Spleen (tissue), 11 donors: ENCODE data around the gene JADE2. TPM values are rescaled to one million over a fixed set of nuclear protein-coding genes. Genes with fewer than 3 reads are reported as not detected.
A peak's percentile ranks its signal among the peaks of the same experiment; 100 is the strongest.
"Not testable (repeated sequence)": the region's sequence is repeated elsewhere in the genome, so short reads cannot be mapped to it uniquely, and the experiment has no call there.

Source experiments
- DNase-seq: peaks from one replicate; pipeline ENCODE4 v3.0.0-alpha.2; 2020
- H3K27ac ChIP-seq, 8 donors: fragments of 200-600 bp; sonication (generic) in 7 of 8; 1 replicate in 4 of 8; 2 replicates in 4 of 8; pipeline versions ENCODE4 v1.5.0 to v1.8.0; 2016 to 2021; ENCODE audit warnings: inconsistent platforms in 4 of 8, mild to moderate bottlenecking in 4 of 8, moderate library complexity in 1 of 8
- H3K27me3 ChIP-seq, 7 donors: fragments of 200-600 bp; sonication (generic) in 6 of 7; replicated peaks in 1 of 7; 1 replicate in 4 of 7; 2 replicates in 3 of 7; pipeline versions ENCODE4 v1.5.0 to v1.8.0; 2016 to 2021; ENCODE audit warnings: inconsistent platforms in 3 of 7, mild to moderate bottlenecking in 1 of 7
- H3K36me3 ChIP-seq, 6 donors: fragments of 200-600 bp; sonication (generic) in 5 of 6; 1 replicate in 4 of 6; 2 replicates in 2 of 6; pipeline versions ENCODE4 v1.5.0 to v1.8.0; 2016 to 2021; ENCODE audit warnings: inconsistent platforms in 2 of 6
- H3K4me1 ChIP-seq, 6 donors: fragments of 200-600 bp; sonication (generic) in 5 of 6; 1 replicate in 3 of 6; 2 replicates in 3 of 6; pipeline versions ENCODE4 v1.5.0 to v1.8.0; 2016 to 2021; ENCODE audit warnings: inconsistent platforms in 3 of 6
- H3K4me3 ChIP-seq, 8 donors: fragments of 200-600 bp; sonication (generic) in 7 of 8; 1 replicate in 4 of 8; 2 replicates in 4 of 8; pipeline versions ENCODE4 v1.5.0 to v1.8.0; 2016 to 2021; ENCODE audit warnings: inconsistent platforms in 4 of 8, mild to moderate bottlenecking in 4 of 8, moderate library complexity in 2 of 8
- H3K9me3 ChIP-seq, 8 donors: fragments of 200-600 bp; sonication (generic) in 7 of 8; 1 replicate in 4 of 8; 2 replicates in 4 of 8; pipeline versions ENCODE4 v1.5.0 to v1.8.0; 2016 to 2021; ENCODE audit warnings: inconsistent platforms in 4 of 8
- POLR2A ChIP-seq, 3 donors: fragments of 450-650 bp; IDR thresholded peaks; one replicate each; pipeline ENCODE4 v1.5.1; 2017; ENCODE audit warnings: antibody characterized with exemption in 3 of 3, mild to moderate bottlenecking in 1 of 3
- POLR2AphosphoS5 ChIP-seq, 3 donors: sonication (generic); formaldehyde crosslinking; IDR thresholded peaks; one replicate each; pipeline ENCODE4 v1.5.1; 2017; ENCODE audit warnings: antibody characterized with exemption in 3 of 3
- WGBS, 5 donors: extraction: QIAGEN DNeasy Blood & Tissue Kit in 3 of 5; methylation state at CpG; one replicate each; pipeline versions ENCODE4 v1.1.5 to v1.1.7; 2013 to 2018; 5-methylcytosine and 5-hydroxymethylcytosine counted together
- intact Hi-C: fragments of 100-400 bp; cut with DNase I; formaldehyde crosslinking; loops from one replicate; pipeline ENCODE4 v1.15.0; 2023; ENCODE audit warnings: low total_unique reads
- polyA plus RNA-seq, 3 donors: library from polyadenylated mRNA; stranded (reverse); fragments of 200-250 nt; gene quantifications; one replicate each; pipeline ENCODE4 v1.2.1, GENCODE V29; 2013
- total RNA-seq, 7 donors: library from RNA; depleted of rRNA in 3 of 7; stranded (reverse); fragments of >200 nt in 3 of 7; fragmentation: NEBNext Ultra II Directional in 4 of 7; extraction: Animal tissue kit (Norgen Biotek cat#: 25700) in 4 of 7; gene quantifications; one replicate each; pipeline versions ENCODE4 v1.1.0 to v1.2.1, GENCODE V29; 2016 to 2021
- TF ChIP-seq, protein P1 (sequence below), 11 experiments: fragments of 200-600 bp in 7 of 11; fragments of 450-650 bp in 4 of 11; sonication (generic) in 4 of 11; IDR thresholded peaks in 8 of 11; conservative IDR thresholded peaks in 3 of 11; 1 replicate in 7 of 11; 2 replicates in 4 of 11; pipeline versions ENCODE4 v1.4.0 to v1.8.0; 2016 to 2021; ENCODE audit warnings: antibody characterized with exemption in 11 of 11, inconsistent platforms in 4 of 11, mild to moderate bottlenecking in 1 of 11
- donor health status: healthy with polysubstance abuse.
- donor health status: DM: no; HTN: no; CAD: no; lungs with moderate emphysema.
- donor health status: DM: no; HTN: no; CAD: no.
- donor health status: Bipolar disorder and iron deficiency.
- donor health status: healthy.
- donor health status: DM: no; HTN: no; CAD: no.
- donor health status: DM: yes; HTN: yes; CAD: no.

The JADE2 gene
- total and polyA plus RNA-seq, 10 donors, result 12.3 to 131 (median 94.3) TPM

DNA sequence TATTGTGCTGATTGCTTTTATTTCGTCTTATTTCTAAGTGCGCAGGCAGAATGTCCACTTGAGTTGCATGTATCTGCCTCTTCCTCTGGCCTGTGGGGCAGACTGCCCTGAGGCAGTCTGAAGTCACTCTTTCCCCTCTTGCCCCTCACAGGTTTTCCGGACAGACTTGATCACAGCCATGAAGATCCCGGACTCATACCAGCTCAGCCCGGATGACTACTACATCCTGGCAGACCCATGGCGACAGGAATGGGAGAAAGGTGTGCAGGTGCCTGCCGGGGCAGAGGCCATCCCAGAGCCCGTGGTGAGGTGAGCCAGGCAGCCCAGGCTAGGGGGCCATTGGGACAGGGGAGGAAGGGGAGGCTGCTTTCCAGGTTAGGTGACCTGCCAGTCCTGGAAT is 26.4 kb downstream of the JADE2 start:
- 89 to 98% (median 90%) methylated on average over 8 of the region's 8 CpGs for WGBS, 5 donors
- H3K4me1 ChIP-seq, result peaks cover 48 to 100% (median 82%) of the 10 kb centered on the region in 6 donors
- no peak for DNase-seq
- peaks cover 4 to 91% (median 27%) of the 10 kb centered on the region in 6 donors for H3K36me3 ChIP-seq
- H3K4me3 ChIP-seq, result no peak overlapping the region
- no peaks in the 10 kb centered on the region for H3K9me3 ChIP-seq
- intact Hi-C loops, result no loop called here
- no peaks in the 10 kb centered on the region for H3K27me3 ChIP-seq
- H3K27ac ChIP-seq, result peak overlapping the region in 2 of 8 donors; percentile 42 to 77
- TF ChIP-seq, protein P1, sequence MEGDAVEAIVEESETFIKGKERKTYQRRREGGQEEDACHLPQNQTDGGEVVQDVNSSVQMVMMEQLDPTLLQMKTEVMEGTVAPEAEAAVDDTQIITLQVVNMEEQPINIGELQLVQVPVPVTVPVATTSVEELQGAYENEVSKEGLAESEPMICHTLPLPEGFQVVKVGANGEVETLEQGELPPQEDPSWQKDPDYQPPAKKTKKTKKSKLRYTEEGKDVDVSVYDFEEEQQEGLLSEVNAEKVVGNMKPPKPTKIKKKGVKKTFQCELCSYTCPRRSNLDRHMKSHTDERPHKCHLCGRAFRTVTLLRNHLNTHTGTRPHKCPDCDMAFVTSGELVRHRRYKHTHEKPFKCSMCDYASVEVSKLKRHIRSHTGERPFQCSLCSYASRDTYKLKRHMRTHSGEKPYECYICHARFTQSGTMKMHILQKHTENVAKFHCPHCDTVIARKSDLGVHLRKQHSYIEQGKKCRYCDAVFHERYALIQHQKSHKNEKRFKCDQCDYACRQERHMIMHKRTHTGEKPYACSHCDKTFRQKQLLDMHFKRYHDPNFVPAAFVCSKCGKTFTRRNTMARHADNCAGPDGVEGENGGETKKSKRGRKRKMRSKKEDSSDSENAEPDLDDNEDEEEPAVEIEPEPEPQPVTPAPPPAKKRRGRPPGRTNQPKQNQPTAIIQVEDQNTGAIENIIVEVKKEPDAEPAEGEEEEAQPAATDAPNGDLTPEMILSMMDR (IDR thresholded peaks at IDR 0.05 in 8 of 11, conservative IDR thresholded peaks at IDR 0.05 in 3 of 11), result no peak
- peak in 1 of 3 donors; percentile 27 for TF ChIP-seq POLR2AphosphoS5 (IDR thresholded peaks at IDR 0.05)

DNA sequence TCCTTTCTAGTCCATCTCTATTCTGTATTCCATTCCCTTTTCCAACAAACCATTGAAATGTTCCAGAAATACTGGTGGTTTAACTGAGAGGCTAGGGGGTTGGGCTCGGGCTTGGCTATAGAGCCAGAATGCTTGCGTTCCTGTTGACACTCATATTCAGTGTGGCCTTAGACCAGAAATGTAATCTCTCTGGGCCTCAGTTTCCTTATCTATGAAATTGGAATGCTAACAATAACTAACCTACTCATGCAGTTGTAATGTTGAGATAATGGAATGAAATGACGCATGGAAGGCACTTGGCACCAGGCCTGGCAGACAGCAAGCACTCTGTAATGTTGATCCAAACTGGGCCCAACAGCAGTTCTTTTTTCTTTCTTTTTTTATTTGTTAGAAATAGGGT is 26.8 kb downstream of the JADE2 start:
- no peaks in the 10 kb centered on the region for H3K27me3 ChIP-seq
- intact Hi-C loops, result no loop called here
- H3K27ac ChIP-seq, result peak overlapping the region in 1 of 8 donors; percentile 77
- DNase-seq, result no peak
- 82 to 96% (median 92%) methylated on average over 3 of the region's 3 CpGs for WGBS, 5 donors
- H3K4me3 ChIP-seq, result no peak overlapping the region
- TF ChIP-seq, protein P1 (IDR thresholded peaks at IDR 0.05 in 8 of 11, conservative IDR thresholded peaks at IDR 0.05 in 3 of 11), result no peak
- TF ChIP-seq POLR2AphosphoS5 (IDR thresholded peaks at IDR 0.05) (no peak), POLR2A (IDR thresholded peaks at IDR 0.05) (no peak)
- no peaks in the 10 kb centered on the region for H3K9me3 ChIP-seq
- H3K4me1 ChIP-seq, result peaks cover 44 to 98% (median 78%) of the 10 kb centered on the region in 6 donors
- peaks cover 4 to 87% (median 25%) of the 10 kb centered on the region in 6 donors for H3K36me3 ChIP-seq

DNA sequence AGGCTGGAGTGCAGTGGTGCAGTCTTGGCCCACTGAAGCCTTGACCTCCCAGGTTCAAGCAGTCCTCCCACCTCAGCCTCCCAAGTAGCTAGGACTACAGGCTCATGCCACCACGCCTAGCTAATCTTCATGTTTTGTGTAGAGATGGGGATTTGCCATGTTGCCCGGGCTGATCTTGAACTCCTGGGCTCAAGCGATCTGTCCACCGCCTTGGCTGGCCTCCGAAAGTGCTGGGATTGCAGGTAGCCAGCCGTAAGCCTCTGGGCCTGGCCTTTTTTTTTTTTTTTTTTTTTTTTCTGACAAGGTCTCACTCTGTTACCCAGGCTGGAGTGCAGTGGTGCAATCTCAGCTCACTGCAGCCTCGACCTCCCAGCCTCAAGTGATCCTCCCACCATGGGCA is 27.2 kb downstream of the JADE2 start:
- DNase-seq, H3K9me3 ChIP-seq, H3K27me3 ChIP-seq, intact Hi-C loops, H3K4me3 ChIP-seq: not testable (repeated sequence)
- WGBS, 5 donors, result 80 to 93% (median 92%) methylated on average over 7 of the region's 7 CpGs
- Histone ChIP-seq H3K27ac (peak overlapping the region in 2 of 8 donors; percentile 83 to 88), H3K36me3 (peaks cover 3 to 83% (median 23%) of the 10 kb centered on the region in 6 donors), H3K4me1 (peaks cover 40 to 94% (median 73%) of the 10 kb centered on the region in 6 donors)

DNA sequence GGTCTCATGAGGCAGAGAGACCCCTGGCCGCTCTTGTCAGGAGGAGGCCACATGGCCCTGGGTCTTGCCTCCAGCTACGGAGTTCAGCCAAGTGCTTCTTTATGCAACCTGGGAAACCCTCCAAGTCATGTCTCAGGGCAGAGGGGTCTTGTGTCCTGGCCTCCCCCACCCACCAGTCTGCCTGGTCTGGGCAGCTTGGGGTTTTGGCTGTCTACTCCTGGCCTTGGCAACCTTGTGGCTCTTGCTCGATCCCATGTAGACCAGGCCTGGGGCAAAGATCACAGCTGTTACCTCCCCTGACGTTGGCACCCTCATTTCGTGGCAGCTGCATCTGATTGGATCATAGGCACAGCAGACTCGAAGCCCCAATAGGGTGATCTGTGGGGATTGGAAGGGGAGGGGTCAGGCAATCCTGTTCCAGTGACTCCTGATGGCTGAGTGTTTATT is 28.4 kb downstream of the JADE2 start:
- peak overlapping the region in 1 of 8 donors; percentile 36 for H3K4me3 ChIP-seq
- H3K27me3 ChIP-seq, result no peaks in the 10 kb centered on the region
- peaks cover 32 to 86% (median 63%) of the 10 kb centered on the region in 6 donors for H3K4me1 ChIP-seq
- H3K36me3 ChIP-seq, result peaks cover 3 to 77% (median 22%) of the 10 kb centered on the region in 6 donors
- DNase-seq, result no peak
- intact Hi-C loops, result no loop called here
- no peaks in the 10 kb centered on the region for H3K9me3 ChIP-seq
- TF ChIP-seq POLR2A (IDR thresholded peaks at IDR 0.05) (no peak), POLR2AphosphoS5 (IDR thresholded peaks at IDR 0.05) (no peak)
- TF ChIP-seq, protein P1 (IDR thresholded peaks at IDR 0.05 in 8 of 11, conservative IDR thresholded peaks at IDR 0.05 in 3 of 11), result no peak
- H3K27ac ChIP-seq, result peak overlapping the region; percentile 66 to 92 (median 78)
- WGBS, 5 donors, result 42 to 81% (median 65%) methylated on average over 3 to 6 of the region's 6 CpGs
